ENCODE data around the gene PPL. TPM values are rescaled to one million over a fixed set of nuclear protein-coding genes. Genes with fewer than 3 reads are reported as not detected.

PPL gene
- polyA plus RNA-seq, 1 experiment, result 0.56 TPM

DNA sequence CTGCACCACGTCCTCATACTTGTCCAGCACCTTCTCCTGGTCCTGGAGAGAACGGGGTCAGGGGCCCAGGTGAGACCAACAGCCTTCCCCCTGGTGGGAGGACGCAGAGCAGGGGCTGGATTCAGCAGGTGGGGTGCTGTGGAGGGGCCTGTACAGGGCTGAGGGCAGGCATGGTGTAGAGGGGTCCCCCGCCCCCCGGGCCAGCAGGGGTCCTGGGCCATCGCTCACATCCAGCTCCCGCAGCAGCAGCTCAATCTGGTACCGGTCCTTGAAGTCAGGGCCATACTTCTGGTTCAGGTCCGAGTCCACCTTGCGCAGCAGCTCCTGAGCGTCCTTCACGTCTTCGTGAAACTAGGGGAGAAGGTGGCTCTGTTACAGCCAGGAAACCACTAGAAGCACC, 41.6 kb downstream of the PPL start:
- TF ChIP-seq, protein P1, sequence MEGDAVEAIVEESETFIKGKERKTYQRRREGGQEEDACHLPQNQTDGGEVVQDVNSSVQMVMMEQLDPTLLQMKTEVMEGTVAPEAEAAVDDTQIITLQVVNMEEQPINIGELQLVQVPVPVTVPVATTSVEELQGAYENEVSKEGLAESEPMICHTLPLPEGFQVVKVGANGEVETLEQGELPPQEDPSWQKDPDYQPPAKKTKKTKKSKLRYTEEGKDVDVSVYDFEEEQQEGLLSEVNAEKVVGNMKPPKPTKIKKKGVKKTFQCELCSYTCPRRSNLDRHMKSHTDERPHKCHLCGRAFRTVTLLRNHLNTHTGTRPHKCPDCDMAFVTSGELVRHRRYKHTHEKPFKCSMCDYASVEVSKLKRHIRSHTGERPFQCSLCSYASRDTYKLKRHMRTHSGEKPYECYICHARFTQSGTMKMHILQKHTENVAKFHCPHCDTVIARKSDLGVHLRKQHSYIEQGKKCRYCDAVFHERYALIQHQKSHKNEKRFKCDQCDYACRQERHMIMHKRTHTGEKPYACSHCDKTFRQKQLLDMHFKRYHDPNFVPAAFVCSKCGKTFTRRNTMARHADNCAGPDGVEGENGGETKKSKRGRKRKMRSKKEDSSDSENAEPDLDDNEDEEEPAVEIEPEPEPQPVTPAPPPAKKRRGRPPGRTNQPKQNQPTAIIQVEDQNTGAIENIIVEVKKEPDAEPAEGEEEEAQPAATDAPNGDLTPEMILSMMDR (IDR thresholded peaks at IDR 0.05; ENCODE audit: insufficient read depth, low read depth, low read length), result no peak
- 0 out of 2 replicates have a peak, but pooled peaks cover 2% of the 10 kb centered on the region for H3K36me3 ChIP-seq (ENCODE audit: control insufficient read depth, insufficient read depth, low read length)
- H3K27me3 ChIP-seq (ENCODE audit: control insufficient read depth, insufficient read depth, low read length), result no peaks in the 10 kb centered on the region; the same call in 1 of the 2 replicates
- CTCF ChIA-PET, result interaction anchor here (0.7 to 1.2 kb wide), 2 partner anchors 61 to 197 kb away, joined by 3 read pairs; no protein-coding TSS in a partner anchor
- DNase-seq (ENCODE audit: low read depth), result no peak
- POLR2A ChIA-PET, result no interaction called here
- H3K4me3 ChIP-seq (ENCODE audit: low read depth, low read length), result no peak overlapping the region

DNA sequence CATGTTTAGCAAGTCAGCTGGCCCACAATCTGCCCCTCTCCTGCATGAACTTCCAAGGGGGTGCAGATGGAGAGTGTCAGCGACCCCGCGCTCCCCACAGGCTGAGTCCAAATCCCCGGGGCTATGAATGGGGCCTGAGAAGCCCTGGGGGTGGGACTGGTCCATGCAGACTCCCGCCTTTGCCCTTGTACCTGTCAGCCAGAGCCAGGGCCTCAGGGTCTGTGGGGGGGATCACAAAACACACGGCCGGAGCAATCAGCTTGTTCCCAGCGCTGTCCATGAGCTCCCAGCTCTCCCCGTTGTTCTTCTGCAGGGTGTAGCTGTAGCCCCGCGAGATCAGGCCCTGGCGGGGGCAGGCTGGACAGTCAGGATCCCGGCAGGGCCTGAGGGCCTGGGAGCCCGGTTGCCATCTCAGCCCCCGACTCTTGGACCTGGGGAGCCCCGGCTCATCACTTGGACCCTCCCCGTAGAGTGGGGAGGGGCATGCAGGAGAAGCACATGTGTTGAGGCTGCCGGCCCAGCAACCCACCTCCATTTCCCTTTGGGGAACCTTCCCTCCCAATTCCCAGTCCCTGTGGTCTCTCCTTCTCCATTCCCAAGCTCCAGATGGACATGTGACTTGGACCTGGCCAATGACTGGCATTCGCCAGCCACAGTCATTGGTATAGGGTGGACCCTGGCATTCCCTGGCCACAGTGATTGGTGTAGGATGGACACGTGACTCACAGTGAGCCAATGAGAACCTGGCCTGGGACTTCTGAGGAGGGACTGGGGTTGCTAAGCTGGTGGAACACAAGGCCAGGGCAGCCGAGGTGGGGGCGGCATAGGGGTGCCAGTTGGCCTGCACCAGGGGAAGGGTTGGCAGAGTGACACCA, 42.4 kb downstream of the PPL start:
- Histone ChIP-seq H3K27me3 (ENCODE audit: control insufficient read depth, insufficient read depth, low read length) (no peaks in the 10 kb centered on the region; the same call in 1 of the 2 replicates), H3K4me3 (ENCODE audit: low read depth, low read length) (no peak overlapping the region), H3K36me3 (ENCODE audit: control insufficient read depth, insufficient read depth, low read length) (peaks cover 5% of the 10 kb centered on the region; the same call in 1 of the 2 replicates)
- no peak for DNase-seq (ENCODE audit: low read depth)
- ChIA-PET POLR2A (no interaction called here), CTCF (interaction anchor here (0.7 to 1.2 kb wide), 2 partner anchors 62 to 197 kb away, joined by 3 read pairs; no protein-coding TSS in a partner anchor)
- TF ChIP-seq, protein P1 (IDR thresholded peaks at IDR 0.05; ENCODE audit: insufficient read depth, low read depth, low read length), result no peak

DNA sequence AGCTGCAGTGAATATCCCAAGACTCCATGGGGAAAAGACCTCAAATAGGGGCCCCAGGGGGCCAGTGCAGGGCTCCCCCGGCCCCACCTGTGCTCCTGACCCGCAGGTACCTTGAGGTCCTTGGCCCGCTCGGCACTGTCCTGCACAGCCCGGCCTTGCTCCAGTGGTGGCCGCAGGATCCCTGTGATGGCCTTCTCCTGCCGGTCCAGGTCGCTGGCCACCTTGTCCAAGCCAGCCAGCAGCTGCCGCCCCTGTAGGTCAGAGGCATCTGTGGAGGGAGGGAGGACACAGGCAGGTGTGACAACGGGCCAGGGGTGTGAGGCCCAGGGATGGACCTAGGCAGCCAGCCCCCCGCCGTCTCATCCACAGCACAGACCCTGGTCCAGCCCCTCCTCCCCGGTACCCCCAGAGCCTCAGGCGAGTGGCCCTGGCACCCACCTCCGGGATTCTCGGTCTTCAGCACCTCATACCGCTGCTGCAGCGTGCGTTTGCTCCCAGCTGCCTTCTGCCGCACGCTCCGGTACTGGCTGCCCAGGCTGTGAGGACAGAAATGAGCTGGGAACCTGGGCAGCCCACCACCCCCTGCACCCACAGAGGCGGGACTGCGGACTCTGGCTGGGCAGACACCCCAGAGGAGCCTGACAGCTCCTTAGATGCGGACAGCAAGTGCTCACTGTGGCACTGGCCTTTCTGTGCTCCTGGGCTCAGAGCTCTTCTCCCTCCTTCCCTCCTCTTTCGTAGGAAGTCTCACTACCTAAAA, 43.7 kb downstream of the PPL start:
- H3K36me3 ChIP-seq (ENCODE audit: control insufficient read depth, insufficient read depth, low read length), result peaks cover 5% of the 10 kb centered on the region; the same call in 1 of the 2 replicates
- H3K4me3 ChIP-seq (ENCODE audit: low read depth, low read length), result no peak overlapping the region
- TF ChIP-seq, protein P1 (IDR thresholded peaks at IDR 0.05; ENCODE audit: insufficient read depth, low read depth, low read length), result no peak
- ChIA-PET CTCF (no interaction called here), POLR2A (no interaction called here)
- DNase-seq (ENCODE audit: low read depth), result no peak
- no peaks in the 10 kb centered on the region; the same call in 1 of the 2 replicates for H3K27me3 ChIP-seq (ENCODE audit: control insufficient read depth, insufficient read depth, low read length)

DNA sequence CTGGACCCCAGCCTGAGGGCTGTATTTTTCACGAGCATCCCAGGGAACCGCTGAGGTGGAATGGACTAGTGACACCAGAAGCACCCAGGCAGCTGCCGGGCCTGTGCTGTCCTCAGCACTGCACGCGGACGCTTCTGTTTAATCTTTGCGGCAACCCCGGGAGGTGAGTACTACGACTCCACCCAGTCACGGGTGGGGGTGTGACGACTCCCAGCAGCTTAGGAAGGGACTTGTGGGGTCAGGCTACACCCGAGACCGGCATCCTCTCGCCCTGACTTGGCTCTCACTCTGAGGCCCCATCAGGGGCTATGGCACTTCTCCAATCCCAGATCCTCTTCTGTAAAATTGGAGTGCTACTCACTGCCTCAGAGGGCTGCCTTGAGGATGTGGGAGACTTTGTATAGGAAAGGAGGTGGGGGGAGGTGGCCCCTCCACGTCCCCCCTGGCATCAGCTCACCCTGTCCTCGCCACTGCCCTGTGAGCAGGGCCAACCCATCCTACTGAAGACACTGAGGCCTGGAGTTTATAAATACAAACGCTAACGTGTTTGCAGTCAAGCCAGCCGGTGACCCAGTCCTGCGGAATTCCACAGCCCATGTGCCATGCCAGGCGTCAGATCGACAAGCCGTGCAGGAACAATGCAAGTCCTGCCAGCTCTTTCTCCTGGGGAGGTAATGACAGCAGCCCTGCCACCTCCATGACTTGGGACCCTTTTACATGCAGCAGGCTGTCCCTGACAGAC, 44.4 kb downstream of the PPL start:
- Histone ChIP-seq H3K36me3 (ENCODE audit: control insufficient read depth, insufficient read depth, low read length) (peaks cover 5% of the 10 kb centered on the region; the same call in 1 of the 2 replicates), H3K4me3 (ENCODE audit: low read depth, low read length) (no peak overlapping the region), H3K27me3 (ENCODE audit: control insufficient read depth, insufficient read depth, low read length) (no peaks in the 10 kb centered on the region; the same call in 1 of the 2 replicates)
- peak; percentile 35 for DNase-seq (ENCODE audit: low read depth)
- ChIA-PET POLR2A (no interaction called here), CTCF (no interaction called here)
- TF ChIP-seq, protein P1 (IDR thresholded peaks at IDR 0.05; ENCODE audit: insufficient read depth, low read depth, low read length), result no peak

Data from BJ (cell line).